A673 (cell line): Measurements from ENCODE around the gene NRG3. TPM values are rescaled to one million over a fixed set of nuclear protein-coding genes. Genes with fewer than 3 reads are reported as not detected.

ENCODE experiments used
- BruUV-seq: library from RNA; stranded (reverse); fragments of 400-500 nt; replicated peaks from 2 replicates; lab custom pipeline; 2021; lab: Mats Ljungman, UMichigan
- CTCF ChIA-PET: fragments of 300-600 bp; sonication (Branson Sonifier 250); formaldehyde crosslinking; loops from one replicate; lab custom pipeline; 2022; ENCODE audit warnings: antibody characterized with exemption; lab: Charles Lee
- POLR2A ChIA-PET: fragments of 300-600 bp; sonication (Branson Sonifier 250); formaldehyde crosslinking; loops from one replicate; lab custom pipeline; 2022; ENCODE audit warnings: antibody characterized with exemption; ENCODE audit not compliant: low non-redundant PET; lab: Charles Lee
- DNase-seq: peaks from one replicate; pipeline ENCODE4 v3.0.0-alpha.2; 2015; ENCODE audit warnings: low spot score
- H3K27ac ChIP-seq: fragments of 200-600 bp; sonication (generic); 2 replicates; pipeline ENCODE4 v1.5.1; 2016; ENCODE audit warnings: mixed run types, low read depth, mild to moderate bottlenecking, mixed read lengths, antibody characterized with exemption, low read length; ENCODE audit not compliant: poor library complexity, severe bottlenecking
- H3K27me3 ChIP-seq: fragments of 200-600 bp; sonication (generic); replicated peaks from 2 replicates; pipeline ENCODE4 v1.6.1; 2017; ENCODE audit warnings: mixed run types, low read depth, mild to moderate bottlenecking, mixed read lengths, antibody characterized with exemption, low read length; ENCODE audit not compliant: insufficient read depth, poor library complexity
- H3K36me3 ChIP-seq: fragments of 200-600 bp; sonication (generic); 2 replicates; pipeline ENCODE4 v1.6.1; 2016; ENCODE audit warnings: mixed run types, mild to moderate bottlenecking, mixed read lengths, antibody characterized with exemption, low read length; ENCODE audit not compliant: insufficient read depth, poor library complexity, severe bottlenecking
- H3K4me1 ChIP-seq: fragments of 200-600 bp; sonication (generic); 2 replicates; pipeline ENCODE4 v1.6.1; 2017; ENCODE audit warnings: mixed run types, mild to moderate bottlenecking, mixed read lengths, antibody characterized with exemption, low read length; ENCODE audit not compliant: insufficient read depth, poor library complexity, severe bottlenecking
- H3K4me3 ChIP-seq: fragments of 200-600 bp; sonication (generic); 2 replicates; pipeline ENCODE4 v1.5.1; 2016; ENCODE audit warnings: low read depth, mixed run types, mild to moderate bottlenecking, mixed read lengths, low read length; ENCODE audit not compliant: poor library complexity, severe bottlenecking
- H3K9me3 ChIP-seq: fragments of 200-600 bp; sonication (generic); 2 replicates; pipeline ENCODE4 v1.6.1; 2016; ENCODE audit warnings: mixed run types, low read depth, mild to moderate bottlenecking, mixed read lengths, antibody characterized with exemption, low read length; ENCODE audit not compliant: poor library complexity, severe bottlenecking
- CTCF ChIP-seq: fragments of 300-800, 200-600 bp; sonication (generic); conservative IDR thresholded peaks from 2 replicates; pipeline ENCODE4 v1.5.1; 2017; ENCODE audit warnings: low read depth, mild to moderate bottlenecking, antibody characterized with exemption, low read length, moderate library complexity, mixed read lengths
- EZH2 ChIP-seq: fragments of 200-600 bp; sonication (generic); IDR thresholded peaks from 2 replicates; pipeline ENCODE4 v1.6.1; 2017; ENCODE audit warnings: borderline replicate concordance, low read depth, mild to moderate bottlenecking, mixed read lengths, antibody characterized with exemption, low read length; ENCODE audit not compliant: poor library complexity, severe bottlenecking
- intact Hi-C: fragments of 100-400 bp; cut with micrococcal nuclease; formaldehyde crosslinking; loops from one replicate; pipeline ENCODE4 v1.10.0; 2022; ENCODE audit not compliant: unreplicated experiment
- total RNA-seq: library from RNA; stranded (reverse); gene quantifications from 2 replicates; pipeline ENCODE4 v1.2.3, GENCODE V29; 2021

The NRG3 gene
- total RNA-seq, 1 experiment from 2014 or later = not detected

GRCh38 chr10:82213784-82214183 is 338.8 kb downstream of the NRG3 start:
- no TSS peak for BruUV-seq
- no peak for DNase-seq
- Histone ChIP-seq H3K9me3 (peaks cover 4% of the 10 kb centered on the region), H3K27me3 (no peaks in the 10 kb centered on the region), H3K27ac (no peak overlapping the region), H3K4me1 (no peaks in the 10 kb centered on the region), H3K4me3 (no peak overlapping the region), H3K36me3 (no peaks in the 10 kb centered on the region)
- POLR2A ChIA-PET = no interaction called here
- intact Hi-C loops = no loop called here
- CTCF ChIA-PET = no interaction called here
- TF ChIP-seq CTCF (no peak), EZH2 (no peak)

GRCh38 chr10:82221056-82221455 is 346.1 kb downstream of the NRG3 start:
- ChIA-PET POLR2A (no interaction called here), CTCF (no interaction called here)
- Histone ChIP-seq H3K36me3 (no peaks in the 10 kb centered on the region), H3K4me3 (no peak overlapping the region), H3K27ac (no peak overlapping the region), H3K9me3 (no peaks in the 10 kb centered on the region), H3K4me1 (no peaks in the 10 kb centered on the region), H3K27me3 (no peaks in the 10 kb centered on the region)
- TF ChIP-seq CTCF = no peak
- no peak for TF ChIP-seq EZH2
- intact Hi-C loops = no loop called here
- BruUV-seq = no TSS peak
- no peak for DNase-seq

GRCh38 chr10:82221601-82222149 is 346.7 kb downstream of the NRG3 start:
- BruUV-seq = no TSS peak
- TF ChIP-seq CTCF (no peak), EZH2 (no peak)
- no peaks in the 10 kb centered on the region for H3K36me3 ChIP-seq
- CTCF ChIA-PET = no interaction called here
- no peak overlapping the region for H3K4me3 ChIP-seq
- no peaks in the 10 kb centered on the region for H3K27me3 ChIP-seq
- DNase-seq = no peak
- no peaks in the 10 kb centered on the region for H3K9me3 ChIP-seq
- intact Hi-C loops = no loop called here
- no peaks in the 10 kb centered on the region for H3K4me1 ChIP-seq
- H3K27ac ChIP-seq = no peak overlapping the region
- POLR2A ChIA-PET = no interaction called here
